GM12864 (cell line): Measurements from ENCODE around the gene RPUSD3.
"Not testable (repeated sequence)": the region's sequence is repeated elsewhere in the genome, so short reads cannot be mapped to it uniquely, and the experiment has no call there.

Experiments used
- DNase-seq: peaks from one replicate; pipeline ENCODE4 v3.0.0-alpha.2; 2011; ENCODE audit warnings: low read depth
- H3K4me3 ChIP-seq: 2 replicates; pipeline ENCODE4 v1.5.1; 2011; ENCODE audit warnings: mild to moderate bottlenecking, low read depth, low read length, control low read depth
- CTCF ChIP-seq: IDR thresholded peaks from 2 replicates; pipeline ENCODE4 v1.5.1; 2011; ENCODE audit warnings: low read depth, mild to moderate bottlenecking, moderate library complexity, low read length, control low read depth, inconsistent platforms; ENCODE audit errors: missing control alignments

RPUSD3 gene

DNA sequence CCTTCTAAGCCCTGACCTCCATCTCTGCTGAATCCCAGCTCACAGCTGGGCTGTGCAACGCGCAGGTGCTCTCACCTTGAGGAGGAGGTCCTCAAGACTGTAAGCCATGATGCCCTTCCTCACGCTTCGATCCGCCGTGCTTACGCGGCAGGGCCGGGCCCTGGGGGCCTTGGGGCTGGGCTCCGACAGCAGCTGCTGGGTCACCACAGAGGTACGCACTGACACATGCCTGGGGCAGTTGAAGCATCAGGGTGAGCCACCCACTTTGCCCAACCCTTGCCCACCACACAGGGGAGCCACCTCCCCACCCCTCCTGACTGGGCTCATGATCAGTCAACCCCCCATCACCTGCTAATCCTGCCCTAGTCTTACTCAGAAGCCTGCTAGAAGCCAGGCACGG is 33.2 kb upstream of the RPUSD3 start:
- no peak overlapping the region for H3K4me3 ChIP-seq
- DNase-seq: no peak
- TF ChIP-seq CTCF: no peak

GRCh38 chr3:9876255-9876654 is 32.4 kb upstream of the RPUSD3 start:
- H3K4me3 ChIP-seq, DNase-seq: not testable (repeated sequence)

DNA sequence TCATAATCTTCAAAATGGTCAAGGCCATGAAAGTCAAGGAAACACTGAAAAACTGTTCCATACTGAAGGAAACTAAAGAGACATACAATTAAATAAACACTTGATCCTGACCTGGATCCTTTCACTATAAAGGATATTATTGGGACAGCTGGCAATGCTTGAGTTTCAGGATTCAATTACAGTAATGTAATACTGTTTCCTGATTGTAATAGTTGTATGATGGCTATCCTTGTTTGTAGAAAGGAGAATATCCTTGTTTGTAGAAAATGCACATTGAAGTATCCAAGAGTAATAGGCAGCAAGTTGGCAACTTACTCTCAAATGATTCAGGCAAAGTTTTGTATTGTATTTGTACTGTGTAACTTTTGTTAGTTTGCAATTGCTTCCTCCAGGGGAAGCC is 31.6 kb upstream of the RPUSD3 start:
- no peak for DNase-seq
- TF ChIP-seq CTCF: no peak
- H3K4me3 ChIP-seq: no peak overlapping the region

GRCh38 chr3:9872067-9872466 is 28.3 kb upstream of the RPUSD3 start:
- not testable (repeated sequence) for DNase-seq, H3K4me3 ChIP-seq

DNA sequence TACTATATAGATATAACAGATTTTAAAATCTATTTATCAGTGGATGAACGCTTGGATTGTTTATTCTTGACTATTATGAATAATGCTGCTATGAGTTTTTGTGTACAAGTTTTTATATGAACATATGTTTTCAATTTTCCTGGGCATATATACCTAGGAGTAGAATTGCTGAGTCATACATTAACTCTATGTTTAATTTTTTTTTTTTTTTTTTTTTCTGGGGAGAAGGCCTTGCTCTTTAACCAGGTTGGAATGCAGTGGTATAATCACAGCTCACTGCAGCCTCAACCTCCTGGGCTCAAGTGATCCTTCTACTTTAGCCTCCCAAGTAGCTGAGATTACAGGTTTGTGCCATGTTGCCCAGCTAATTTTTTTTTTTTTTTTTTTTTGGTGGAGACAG is 27.2 kb upstream of the RPUSD3 start:
- H3K4me3 ChIP-seq: no peak overlapping the region
- TF ChIP-seq CTCF: no peak
- DNase-seq: no peak

DNA sequence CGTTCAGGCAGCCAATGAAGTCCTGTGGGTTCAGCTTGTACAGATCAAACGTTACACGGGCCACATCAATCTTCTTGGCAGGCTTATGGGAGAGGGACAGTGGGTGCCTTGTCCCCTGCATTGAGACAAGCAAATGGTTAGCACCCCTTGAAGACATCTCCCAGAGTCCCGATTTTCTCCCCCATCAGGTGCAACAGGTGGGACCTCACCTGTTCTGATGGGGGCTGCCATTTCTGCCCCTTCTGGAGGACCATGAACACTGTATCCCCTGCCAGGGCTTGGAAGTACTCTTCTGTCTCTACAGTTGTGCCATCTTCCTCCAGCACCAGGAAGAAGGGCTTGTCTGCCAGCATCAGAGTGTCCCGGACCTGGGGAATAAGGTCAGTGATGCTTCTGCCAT is 26.1 kb upstream of the RPUSD3 start:
- no peak for TF ChIP-seq CTCF
- DNase-seq: no peak
- no peak overlapping the region for H3K4me3 ChIP-seq

DNA sequence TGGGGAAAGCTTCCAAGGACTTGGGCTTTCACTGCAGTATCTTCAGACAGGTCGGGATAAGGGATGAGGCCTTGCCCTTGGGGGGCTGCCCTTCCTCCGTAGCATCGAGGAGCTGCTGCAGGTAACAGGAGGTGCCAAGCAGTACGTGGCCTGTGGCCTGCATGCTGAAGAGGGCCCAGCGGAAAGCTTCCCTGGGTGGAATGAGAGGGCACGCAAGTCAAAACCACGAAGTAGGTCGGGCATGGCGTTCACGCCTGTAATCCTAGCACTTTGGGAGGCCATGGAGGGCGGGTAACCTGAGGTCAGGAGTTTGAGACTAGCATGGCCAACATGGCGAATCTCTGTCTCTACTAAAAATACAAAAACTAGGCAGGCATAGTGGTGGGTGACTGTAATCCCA is 23.3 kb upstream of the RPUSD3 start:
- DNase-seq: no peak
- H3K4me3 ChIP-seq: no peak overlapping the region
- TF ChIP-seq CTCF: no peak

GRCh38 chr3:9866639-9867038 is 22.8 kb upstream of the RPUSD3 start:
- DNase-seq: no peak
- H3K4me3 ChIP-seq: no peak overlapping the region
- no peak for TF ChIP-seq CTCF

DNA sequence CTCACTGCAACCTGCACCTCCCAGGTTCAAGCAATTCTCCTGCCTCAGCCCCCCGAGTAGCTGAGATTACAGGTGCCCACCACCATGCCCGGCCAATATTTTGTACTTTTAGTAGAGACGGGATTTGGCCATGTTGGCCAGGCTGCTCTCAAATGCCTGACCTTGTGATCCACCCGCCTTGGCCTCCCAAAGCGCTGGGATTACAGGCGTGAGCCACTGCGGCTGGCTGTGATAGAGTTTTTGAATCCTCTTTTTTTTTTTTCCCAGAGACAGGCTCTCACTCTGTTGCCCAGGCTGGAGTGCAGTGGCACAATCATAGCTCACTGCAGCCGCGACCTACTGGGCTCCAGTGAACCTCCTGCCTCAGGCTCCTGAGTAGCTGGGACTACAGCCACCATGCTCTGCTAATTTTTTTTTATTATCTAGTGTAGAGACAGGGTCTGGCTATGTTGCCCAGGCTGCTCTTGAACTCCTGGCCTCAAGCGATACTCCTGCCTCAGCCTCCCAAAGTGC is 21.4 kb upstream of the RPUSD3 start:
- not testable (repeated sequence) for DNase-seq, H3K4me3 ChIP-seq
